SU-DHL-6 (cell line): ENCODE measurements around the gene MYH15.

Experiments
- H2AFZ ChIP-seq: fragments of 200-600 bp; sonication (generic); 2 replicates; pipeline ENCODE4 v1.6.1; 2014; ENCODE audit warnings: low read depth, mild to moderate bottlenecking, moderate library complexity, mixed read lengths, antibody characterized with exemption, low read length; ENCODE audit not compliant: severe bottlenecking
- H3F3A ChIP-seq: fragments of 200-600 bp; shearing (Covaris generic); 2 replicates; pipeline ENCODE4 v1.6.0; 2016; ENCODE audit warnings: antibody characterized with exemption, mild to moderate bottlenecking; ENCODE audit not compliant: insufficient read depth
- H3K27ac ChIP-seq: fragments of 200-600 bp; sonication (generic); 2 replicates; pipeline ENCODE4 v1.5.1; 2016; ENCODE audit warnings: low read depth, mild to moderate bottlenecking, low read length, moderate library complexity, mixed read lengths
- H3K27me3 ChIP-seq: fragments of 200-600 bp; sonication (generic), shearing (Covaris generic); 2 replicates; pipeline ENCODE4 v1.6.0; 2014; ENCODE audit warnings: mild to moderate bottlenecking, low read length
- H3K36me3 ChIP-seq: fragments of 200-600 bp; sonication (generic); 2 replicates; pipeline ENCODE4 v1.6.1; 2014; ENCODE audit warnings: mild to moderate bottlenecking, low read length, mixed read lengths
- H3K4me2 ChIP-seq: fragments of 300-600, 200-600 bp; shearing (Covaris generic), sonication (generic); 2 replicates; pipeline ENCODE4 v1.6.0; 2014; ENCODE audit warnings: low read length, low read depth, mild to moderate bottlenecking; ENCODE audit not compliant: poor library complexity, severe bottlenecking
- H3K4me3 ChIP-seq: fragments of 200-600 bp; sonication (generic); 2 replicates; pipeline ENCODE4 v1.5.1; 2014; ENCODE audit warnings: antibody characterized with exemption, low read length, mild to moderate bottlenecking, mixed read lengths; ENCODE audit not compliant: insufficient read depth, poor library complexity, severe bottlenecking
- H3K79me2 ChIP-seq: fragments of 200-600 bp; sonication (generic); 2 replicates; pipeline ENCODE4 v1.6.1; 2014; ENCODE audit warnings: mild to moderate bottlenecking, low read length, moderate library complexity; ENCODE audit not compliant: insufficient read depth
- H3K9ac ChIP-seq: fragments of 200-600 bp; sonication (generic); 2 replicates; pipeline ENCODE4 v1.7.0; 2014; ENCODE audit warnings: mild to moderate bottlenecking, low read length
- H3K9me2 ChIP-seq: fragments of 200-600 bp; sonication (generic); replicated peaks from 2 replicates; pipeline ENCODE4 v1.6.1; 2014; ENCODE audit warnings: low read length; ENCODE audit not compliant: insufficient read depth
- H3K9me3 ChIP-seq: fragments of 200-600 bp; sonication (generic); 2 replicates; pipeline ENCODE4 v1.6.1; 2014; ENCODE audit warnings: low read length, mixed read lengths; ENCODE audit not compliant: insufficient read depth
- H4K20me1 ChIP-seq: fragments of 200-600 bp; sonication (generic); 2 replicates; pipeline ENCODE4 v1.6.1; 2014; ENCODE audit warnings: low read depth, mild to moderate bottlenecking, antibody characterized with exemption, low read length, moderate library complexity, mixed read lengths
- CTCF ChIP-seq: fragments of 200-600 bp; sonication (generic); IDR thresholded peaks from one replicate; pipeline ENCODE4 v1.5.1; 2017; ENCODE audit warnings: antibody characterized with exemption, mild to moderate bottlenecking, low read length, moderate library complexity; ENCODE audit not compliant: insufficient read depth, poor library complexity, severe bottlenecking
- EZH2phosphoT487 ChIP-seq: fragments of 200-600 bp; sonication (generic), shearing (Covaris generic); conservative IDR thresholded peaks from 2 replicates; pipeline ENCODE4 v1.6.1; 2018; ENCODE audit warnings: mild to moderate bottlenecking, antibody characterized with exemption, low read length, moderate library complexity, mixed read lengths

MYH15 gene

GRCh38 chr3:108554229-108554628 is 43.8 kb upstream of the MYH15 start:
- no peaks in the 10 kb centered on the region for H3K27me3 ChIP-seq
- no peaks in the 10 kb centered on the region for H3K9me3 ChIP-seq
- no peaks in the 10 kb centered on the region for H3K79me2 ChIP-seq
- H3K36me3 ChIP-seq, result peaks cover 67% of the 10 kb centered on the region
- no peaks in the 10 kb centered on the region for H4K20me1 ChIP-seq
- TF ChIP-seq EZH2phosphoT487 (no peak), CTCF (no peak)
- H3K27ac ChIP-seq, result no peak overlapping the region
- no peak overlapping the region for H3K4me3 ChIP-seq
- no peaks in the 10 kb centered on the region for H3K9me2 ChIP-seq
- H3F3A ChIP-seq, result peaks cover 6% of the 10 kb centered on the region; the same call in 1 of the 2 replicates
- no peak overlapping the region for H3K4me2 ChIP-seq
- no peak overlapping the region for H2AFZ ChIP-seq
- H3K9ac ChIP-seq, result no peak overlapping the region

GRCh38 chr3:108552267-108553159 is 42.1 kb upstream of the MYH15 start:
- H4K20me1 ChIP-seq, result no peaks in the 10 kb centered on the region
- H3K9ac ChIP-seq, result no peak overlapping the region
- no peaks in the 10 kb centered on the region for H3K9me3 ChIP-seq
- H3K4me2 ChIP-seq, result no peak overlapping the region
- no peak overlapping the region for H3K4me3 ChIP-seq
- H3K27ac ChIP-seq, result no peak overlapping the region
- H3K9me2 ChIP-seq, result no peaks in the 10 kb centered on the region
- no peaks in the 10 kb centered on the region for H3K27me3 ChIP-seq
- no peak overlapping the region for H2AFZ ChIP-seq
- no peak for TF ChIP-seq CTCF
- no peak for TF ChIP-seq EZH2phosphoT487
- peaks cover 6% of the 10 kb centered on the region; the same call in 1 of the 2 replicates for H3F3A ChIP-seq
- peaks cover 67% of the 10 kb centered on the region for H3K36me3 ChIP-seq
- H3K79me2 ChIP-seq, result no peaks in the 10 kb centered on the region

GRCh38 chr3:108548886-108549285 is 38.5 kb upstream of the MYH15 start:
- H3K79me2 ChIP-seq, result no peaks in the 10 kb centered on the region
- H3K36me3 ChIP-seq, result peaks cover 75% of the 10 kb centered on the region
- H3F3A ChIP-seq, result peaks cover 6% of the 10 kb centered on the region; the same call in 1 of the 2 replicates
- H3K9me3 ChIP-seq, result no peaks in the 10 kb centered on the region
- no peaks in the 10 kb centered on the region for H3K27me3 ChIP-seq
- TF ChIP-seq CTCF (no peak), EZH2phosphoT487 (no peak)
- H3K9ac ChIP-seq, result no peak overlapping the region
- H3K4me2 ChIP-seq, result no peak overlapping the region
- no peak overlapping the region for H3K4me3 ChIP-seq
- H3K27ac ChIP-seq, result no peak overlapping the region
- no peaks in the 10 kb centered on the region for H4K20me1 ChIP-seq
- no peaks in the 10 kb centered on the region for H3K9me2 ChIP-seq
- no peak overlapping the region for H2AFZ ChIP-seq
